Ramos (cell line): ENCODE data around the gene CMPK2.
"Not testable (repeated sequence)": the region's sequence is repeated elsewhere in the genome, so short reads cannot be mapped to it uniquely, and the experiment has no call there.

Source experiments
- in situ Hi-C: fragments of 300-500 bp; cut with MboI; formaldehyde crosslinking; loops from one replicate; pipeline ENCODE4 v1.14.3; 2022; ENCODE audit warnings: low sequenced_read_pairs; ENCODE audit not compliant: unreplicated experiment

The CMPK2 gene

GRCh38 chr2:6881046-6881445, 15.3 kb upstream of the CMPK2 start:
- in situ Hi-C loops = no loop called here

GRCh38 chr2:6880200-6880733, 14.6 kb upstream of the CMPK2 start:
- in situ Hi-C loops = no loop called here

- in situ Hi-C loops = no loop called here
These were observed 13.3 kb upstream of the CMPK2 start for GRCh38 chr2:6879011-6879410.

GRCh38 chr2:6878549-6878948, 12.8 kb upstream of the CMPK2 start:
- in situ Hi-C loops = no loop called here

GRCh38 chr2:6877402-6878304, 11.9 kb upstream of the CMPK2 start, which contains the start of gene RSAD2:
Gene RSAD2, plus strand, starts transcription at chr2:6877777. Its CDS starts 24 bp downstream, at chr2:6877801.
- in situ Hi-C loops = no loop called here

GRCh38 chr2:6876309-6876708, 10.6 kb upstream of the CMPK2 start:
- in situ Hi-C loops = no loop called here

GRCh38 chr2:6874032-6874431, 8.3 kb upstream of the CMPK2 start:
- in situ Hi-C loops = no loop called here

GRCh38 chr2:6872394-6872793, 6.7 kb upstream of the CMPK2 start:
- in situ Hi-C loops = no loop called here

GRCh38 chr2:6866982-6867381, 1.3 kb upstream of the CMPK2 start:
- in situ Hi-C loops = no loop called here

GRCh38 chr2:6866275-6866671, 566 bp upstream of the CMPK2 start:
- in situ Hi-C loops = no loop called here

- in situ Hi-C loops = no loop called here
These were observed 773 bp downstream of the CMPK2 start for GRCh38 chr2:6864923-6865345.

- in situ Hi-C loops = no loop called here
These were observed 1.4 kb downstream of the CMPK2 start for GRCh38 chr2:6864231-6864754.

GRCh38 chr2:6863792-6864191, 1.9 kb downstream of the CMPK2 start:
- in situ Hi-C loops = no loop called here

GRCh38 chr2:6860296-6860695, 5.4 kb downstream of the CMPK2 start:
- in situ Hi-C loops = no loop called here

GRCh38 chr2:6858466-6859027, 7.2 kb downstream of the CMPK2 start:
- in situ Hi-C loops = not testable (repeated sequence)

- in situ Hi-C loops = no loop called here
These were observed 9.2 kb downstream of the CMPK2 start for GRCh38 chr2:6856548-6856920.

GRCh38 chr2:6855860-6856547, 9.7 kb downstream of the CMPK2 start:
- in situ Hi-C loops = no loop called here

- in situ Hi-C loops = no loop called here
These were observed 11.3 kb downstream of the CMPK2 start for GRCh38 chr2:6854416-6854815.

- in situ Hi-C loops = no loop called here
These were observed 13.5 kb downstream of the CMPK2 start for GRCh38 chr2:6852195-6852594.

GRCh38 chr2:6846967-6847681, 18.6 kb downstream of the CMPK2 start:
- in situ Hi-C loops = no loop called here
